HG03175 (cell line): ENCODE data around the gene ZNF438.
"Not testable (repeated sequence)": the region's sequence is repeated elsewhere in the genome, so short reads cannot be mapped to it uniquely, and the experiment has no call there.

Source experiments
- ATAC-seq: cut with Tn5 transposase; IDR thresholded peaks from one replicate; pipeline ENCODE4 v1.9.1; 2021; ENCODE audit warnings: mild to moderate bottlenecking, moderate library complexity; ENCODE audit not compliant: unreplicated experiment

The ZNF438 gene

DNA sequence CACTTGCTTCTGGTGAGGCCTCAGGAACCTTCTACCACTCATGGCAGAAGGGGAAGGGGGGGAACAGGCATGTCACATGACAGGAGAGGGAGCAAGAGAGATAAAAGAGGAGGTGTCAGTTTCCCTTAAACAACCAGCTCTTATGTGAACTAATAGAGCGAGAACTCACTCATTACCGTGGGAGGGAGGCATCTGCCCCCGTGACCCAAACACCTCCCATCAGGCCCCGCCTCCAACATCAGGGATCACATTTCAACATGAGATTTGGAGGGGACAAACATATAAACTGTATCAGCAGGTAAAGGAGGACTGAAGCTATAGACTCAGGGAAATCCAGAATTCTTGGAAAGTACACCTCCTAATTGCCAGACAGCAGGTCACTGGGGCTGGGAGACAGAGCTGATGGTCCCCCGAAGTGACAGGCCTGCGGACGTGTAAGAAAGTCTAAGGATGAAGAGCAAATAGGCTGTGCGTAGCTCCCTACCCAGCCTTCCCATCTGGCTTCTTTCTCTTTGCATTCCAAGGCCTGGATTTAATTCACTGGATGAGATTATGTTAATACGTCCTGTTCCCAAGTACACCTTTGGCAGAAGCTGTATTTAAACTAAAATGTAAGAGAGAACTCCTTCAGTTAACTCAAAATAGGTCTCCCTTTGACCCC lies 215.4 kb downstream of the ZNF438 start:
- ATAC-seq, result no peak

- no peak for ATAC-seq
These were observed 217.7 kb downstream of the ZNF438 start for GRCh38 chr10:30813872-30814481.

GRCh38 chr10:30812018-30812851 lies 219.4 kb downstream of the ZNF438 start:
- no peak for ATAC-seq

DNA sequence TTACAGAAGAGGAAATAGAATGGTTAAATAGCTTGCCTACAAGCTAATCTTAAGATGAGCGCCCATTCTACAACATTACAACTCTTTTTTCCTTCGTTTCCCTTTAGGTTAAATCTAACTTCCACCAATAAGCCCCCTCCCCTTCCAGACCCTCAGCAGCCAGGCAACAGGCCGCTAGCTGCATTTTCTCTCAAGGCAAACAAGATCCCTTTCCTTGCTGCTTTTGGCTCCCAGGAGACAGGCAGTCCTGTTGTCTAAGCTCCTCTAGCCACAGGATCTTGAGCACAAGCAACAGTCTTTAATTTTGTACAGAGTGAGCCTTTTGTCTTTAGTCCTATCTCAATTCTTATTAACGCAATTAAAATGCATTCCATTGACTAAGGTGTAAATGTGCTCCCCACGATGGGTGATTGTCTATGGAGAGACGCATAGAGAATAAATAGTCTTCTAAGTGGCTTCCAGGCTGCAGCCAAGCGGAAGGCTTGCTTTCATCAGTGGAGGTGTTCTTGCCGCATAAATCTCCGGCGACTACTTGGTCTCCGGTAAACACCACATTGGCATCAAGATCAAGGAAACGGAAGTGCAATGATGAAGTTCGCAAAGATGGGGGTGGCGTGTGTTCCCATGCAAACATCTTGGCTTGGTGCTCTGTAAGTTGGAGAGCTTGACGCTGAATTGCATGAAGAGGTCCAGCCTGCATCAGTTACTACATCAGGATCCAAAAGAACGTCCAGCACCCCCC lies 220.2 kb downstream of the ZNF438 start:
- no peak for ATAC-seq

GRCh38 chr10:30810416-30810815 lies 221.2 kb downstream of the ZNF438 start:
- no peak for ATAC-seq

GRCh38 chr10:30806850-30807249 lies 224.8 kb downstream of the ZNF438 start:
- no peak for ATAC-seq

DNA sequence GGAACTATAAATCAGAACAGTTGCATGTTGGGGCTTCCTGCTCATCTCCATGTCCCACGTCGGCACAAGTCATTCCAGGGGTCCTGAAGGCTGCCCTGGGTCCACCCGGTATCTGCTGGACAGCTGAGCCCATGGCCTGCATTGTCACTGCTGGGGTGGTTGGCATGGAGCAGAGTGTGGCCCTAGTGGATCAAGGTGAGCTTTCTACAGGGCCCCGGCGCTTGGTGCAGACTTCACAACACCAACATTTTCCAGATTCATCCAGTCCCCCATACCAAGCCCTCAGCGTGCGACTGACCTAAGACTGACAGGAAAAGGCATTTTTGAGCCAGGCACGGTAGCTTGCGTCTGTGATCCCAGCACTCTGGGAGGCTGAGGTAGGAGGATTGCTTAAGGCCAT lies 226.6 kb downstream of the ZNF438 start:
- no peak for ATAC-seq

DNA sequence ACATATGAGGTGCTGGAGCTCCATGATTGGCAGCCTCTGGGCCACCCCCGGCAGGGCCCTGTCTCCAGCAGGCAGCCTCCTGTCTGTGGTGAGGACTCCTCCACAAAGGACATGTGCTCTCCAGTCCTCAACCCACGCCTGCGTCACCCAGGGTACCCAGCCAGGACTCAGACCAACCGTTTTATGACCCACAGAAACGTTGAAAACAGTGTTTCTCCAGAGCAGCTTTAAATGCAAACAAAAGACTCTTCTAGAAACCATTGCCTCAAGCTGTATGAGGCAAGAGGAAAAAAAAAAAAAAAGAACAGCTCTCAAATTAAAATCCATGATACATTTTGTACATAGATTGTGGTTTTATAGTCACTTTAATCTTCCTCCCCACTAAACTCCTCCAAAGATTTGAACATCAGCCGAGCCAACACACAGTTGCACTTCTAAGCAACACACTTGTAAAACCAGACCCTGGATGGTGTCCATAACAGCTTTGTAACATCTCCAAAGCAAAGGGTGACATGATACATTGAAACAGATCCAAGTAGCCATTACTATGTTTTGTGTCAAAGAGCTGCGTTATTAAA lies 227.1 kb downstream of the ZNF438 start:
- ATAC-seq, result no peak

- no peak for ATAC-seq
These were observed 227.8 kb downstream of the ZNF438 start for GRCh38 chr10:30803892-30804322.

- no peak for ATAC-seq
These were observed 228.6 kb downstream of the ZNF438 start for GRCh38 chr10:30803058-30803457.

DNA sequence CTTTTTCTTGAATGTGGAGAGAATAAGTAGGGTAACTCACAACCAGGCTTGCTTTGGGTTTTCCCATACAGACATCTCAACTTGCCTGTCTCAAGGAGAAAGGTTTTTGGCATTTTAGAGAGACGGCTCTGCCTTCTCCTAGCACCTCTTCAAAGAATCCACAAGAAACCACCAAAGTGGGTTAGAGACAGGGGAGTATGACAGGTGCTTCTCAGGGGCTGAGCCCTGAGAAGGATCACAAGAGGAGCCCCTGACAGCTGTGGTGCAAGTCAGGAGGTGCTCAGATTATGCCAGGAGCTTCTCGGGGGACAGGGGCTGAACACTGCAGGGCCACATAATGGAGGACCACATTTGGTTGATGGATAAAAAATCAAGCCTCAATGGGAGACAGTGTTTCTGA lies 231.3 kb downstream of the ZNF438 start:
- ATAC-seq, result no peak

- ATAC-seq, result no peak
These were observed 232.9 kb downstream of the ZNF438 start for GRCh38 chr10:30798646-30799185.

DNA sequence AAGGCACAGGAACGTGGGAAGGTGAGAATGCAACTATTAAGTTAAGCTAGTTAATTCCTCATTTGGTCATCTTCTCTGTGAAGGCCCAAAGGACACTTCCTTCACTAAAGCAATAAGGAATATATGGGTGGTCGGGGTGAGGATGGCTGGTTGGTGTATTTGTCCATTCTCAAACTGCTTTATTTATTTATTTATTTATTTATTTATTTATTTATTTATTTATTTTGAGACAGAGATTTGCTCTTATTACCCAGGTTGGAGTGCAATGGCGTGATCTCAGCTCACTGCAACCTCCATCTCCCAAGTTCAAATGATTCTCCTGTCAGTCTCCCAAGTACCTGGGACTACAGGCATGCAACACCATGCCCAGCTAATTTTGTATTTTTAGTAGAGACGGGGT lies 236.6 kb downstream of the ZNF438 start:
- ATAC-seq, result not testable (repeated sequence)
